OCI-LY3 (cell line): Measurements from ENCODE around the gene LIX1.

Source experiments
- EZH2phosphoT487 ChIP-seq: fragments of 200-600 bp; shearing (Covaris generic); IDR thresholded peaks from 2 replicates; pipeline ENCODE4 v1.6.1; 2018; ENCODE audit warnings: antibody characterized with exemption, mixed run types, low read depth
- TF ChIP-seq, protein P1 (sequence below): fragments of 200-600, 300-600 bp; sonication (generic); IDR thresholded peaks from 2 replicates; pipeline ENCODE4 v1.5.1; 2014; ENCODE audit warnings: antibody characterized with exemption, low read length, low read depth

DNA sequence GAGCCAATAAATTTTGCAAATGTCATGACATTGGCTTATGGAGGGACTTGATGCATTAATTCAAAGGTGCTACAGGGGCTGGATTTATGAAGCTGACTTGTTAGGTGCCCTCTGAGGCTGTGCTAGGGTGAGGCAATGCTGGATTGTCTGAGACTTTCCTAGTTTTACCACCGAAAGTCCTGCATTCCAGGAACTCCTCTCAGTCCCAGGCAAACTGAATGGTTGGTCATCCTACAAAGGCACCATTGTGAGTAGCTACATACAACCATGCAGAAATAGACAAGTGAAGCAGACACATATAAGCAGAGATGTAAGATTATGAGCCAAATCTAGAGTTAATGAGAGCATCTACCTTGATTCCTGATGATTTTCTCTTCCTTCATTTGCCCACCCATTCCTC lies 95.3 kb downstream of the LIX1 start:
- TF ChIP-seq, protein P1, sequence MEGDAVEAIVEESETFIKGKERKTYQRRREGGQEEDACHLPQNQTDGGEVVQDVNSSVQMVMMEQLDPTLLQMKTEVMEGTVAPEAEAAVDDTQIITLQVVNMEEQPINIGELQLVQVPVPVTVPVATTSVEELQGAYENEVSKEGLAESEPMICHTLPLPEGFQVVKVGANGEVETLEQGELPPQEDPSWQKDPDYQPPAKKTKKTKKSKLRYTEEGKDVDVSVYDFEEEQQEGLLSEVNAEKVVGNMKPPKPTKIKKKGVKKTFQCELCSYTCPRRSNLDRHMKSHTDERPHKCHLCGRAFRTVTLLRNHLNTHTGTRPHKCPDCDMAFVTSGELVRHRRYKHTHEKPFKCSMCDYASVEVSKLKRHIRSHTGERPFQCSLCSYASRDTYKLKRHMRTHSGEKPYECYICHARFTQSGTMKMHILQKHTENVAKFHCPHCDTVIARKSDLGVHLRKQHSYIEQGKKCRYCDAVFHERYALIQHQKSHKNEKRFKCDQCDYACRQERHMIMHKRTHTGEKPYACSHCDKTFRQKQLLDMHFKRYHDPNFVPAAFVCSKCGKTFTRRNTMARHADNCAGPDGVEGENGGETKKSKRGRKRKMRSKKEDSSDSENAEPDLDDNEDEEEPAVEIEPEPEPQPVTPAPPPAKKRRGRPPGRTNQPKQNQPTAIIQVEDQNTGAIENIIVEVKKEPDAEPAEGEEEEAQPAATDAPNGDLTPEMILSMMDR, result no peak
- no peak for TF ChIP-seq EZH2phosphoT487
